K562 (cell line): Measurements from ENCODE around the gene ANKMY2. TPM values are rescaled to one million over a fixed set of nuclear protein-coding genes. Genes with fewer than 3 reads are reported as not detected.

Source experiments
- ARNT ChIP-seq, 2 experiments: fragments of 450-650 bp; IDR thresholded peaks; 2 replicates each; pipeline ENCODE4 v1.6.1; 2016; ENCODE audit warnings: mild to moderate bottlenecking in 1 of 2
- FOXJ2 ChIP-seq: fragments of 200-800 bp; sonication (Bioruptor generic); IDR thresholded peaks from 2 replicates; pipeline ENCODE4 v1.6.1; 2016; ENCODE audit warnings: missing genetic modification characterization, missing compliant biosample characterization
- FUS ChIP-seq: fragments of 200-400 bp; formaldehyde crosslinking; optimal IDR thresholded peaks from 2 replicates; pipeline ENCODE3; 2017; ENCODE audit warnings: low read depth, low read length
- GTF2A2 ChIP-seq: IDR thresholded peaks from 2 replicates; pipeline ENCODE4 v1.6.1; 2016; ENCODE audit warnings: mild to moderate bottlenecking, missing genetic modification characterization, missing compliant biosample characterization
- GTF2B ChIP-seq: IDR thresholded peaks from 2 replicates; pipeline ENCODE4 v1.6.1; 2011; ENCODE audit not compliant: insufficient read length; ENCODE audit errors: extremely low read depth
- HNRNPL ChIP-seq: fragments of 200-400 bp; formaldehyde crosslinking; IDR thresholded peaks from 2 replicates; pipeline ENCODE4 v1.6.1; 2017; ENCODE audit warnings: low read depth, mild to moderate bottlenecking, low read length
- PML ChIP-seq: IDR thresholded peaks from 2 replicates; pipeline ENCODE4 v1.6.1; 2012; ENCODE audit warnings: low read length, inconsistent platforms
- PTTG1 ChIP-seq: fragments of 450-650 bp; IDR thresholded peaks from 2 replicates; pipeline ENCODE4 v1.6.1; 2016; ENCODE audit warnings: low read depth, mild to moderate bottlenecking, missing genetic modification characterization, missing compliant biosample characterization
- RBM14 ChIP-seq: fragments of 200-400 bp; formaldehyde crosslinking; IDR thresholded peaks from 2 replicates; pipeline ENCODE4 v1.6.1; 2018; ENCODE audit warnings: low read depth, mild to moderate bottlenecking, low read length, moderate library complexity, borderline replicate concordance; ENCODE audit not compliant: insufficient read depth
- SMAD4 ChIP-seq: fragments of 250-450 bp; sonication (Bioruptor Pico); conservative IDR thresholded peaks from 2 replicates; pipeline ENCODE4 v1.8.0; 2021; ENCODE audit warnings: inconsistent platforms, mild to moderate bottlenecking, moderate library complexity
- SMARCA4 ChIP-seq: fragments of 450-650 bp; IDR thresholded peaks from 2 replicates; pipeline ENCODE4 v1.6.1; 2016
- TCF7 ChIP-seq: sonication (generic); IDR thresholded peaks from 2 replicates; pipeline ENCODE4 v1.6.1; 2016; ENCODE audit warnings: antibody characterized with exemption, borderline replicate concordance
- ZNF184 ChIP-seq: sonication (generic); formaldehyde crosslinking; IDR thresholded peaks from 2 replicates; pipeline ENCODE4 v1.5.0; 2020; ENCODE audit warnings: missing genetic modification reagents
- ZNF24 ChIP-seq: fragments of 450-650 bp; IDR thresholded peaks from 2 replicates; pipeline ENCODE4 v1.6.1; 2016
- ZNF253 ChIP-seq: fragments of 250-450 bp; sonication (Bioruptor Pico); conservative IDR thresholded peaks from 2 replicates; pipeline ENCODE4 v1.6.1; 2021; ENCODE audit warnings: mild to moderate bottlenecking
- ZNF41 ChIP-seq: fragments of 250-450 bp; sonication (Bioruptor Pico); conservative IDR thresholded peaks from 2 replicates; pipeline ENCODE4 v1.4.0; 2020; ENCODE audit warnings: mild to moderate bottlenecking
- ZNF512 ChIP-seq: IDR thresholded peaks from 2 replicates; pipeline ENCODE4 v1.6.1; 2016; ENCODE audit warnings: missing genetic modification characterization, missing compliant biosample characterization
- ZNF76 ChIP-seq: fragments of 250-450 bp; sonication (Bioruptor Pico); IDR thresholded peaks from 2 replicates; pipeline ENCODE4 v1.4.0; 2020; ENCODE audit warnings: mild to moderate bottlenecking, moderate library complexity, borderline replicate concordance
- polyA plus RNA-seq, 8 experiments: library from polyadenylated mRNA; depleted of rRNA in 4 of 8; stranded (reverse) in 5 of 8; unstranded in 3 of 8; fragments of >200 nt; fragmentation: Nextera tagmentation in 2 of 8; fragmentation: Illumina TruSeq in 1 of 8; extraction: Ambion mirVana in 2 of 8; extraction: Trizol in 1 of 8; gene quantifications; 2 replicates each; pipeline versions ENCODE4 v1.2.1 to v1.2.3, GENCODE V29; 2011 to 2014; ENCODE audit warnings: inconsistent platforms in 1 of 8, missing spikeins in 1 of 8
- total RNA-seq, 7 experiments: library from RNA; depleted of rRNA in 6 of 7; stranded (reverse); fragments of >200 nt in 6 of 7; fragmentation: Illumina TruSeq in 2 of 7; extraction: Trizol in 2 of 7; gene quantifications; 2 replicates each; pipeline versions ENCODE4 v1.2.1 to v1.2.3, GENCODE V29; 2011 to 2021; ENCODE audit warnings: low replicate concordance in 1 of 7
- TF ChIP-seq, protein P1 (sequence below): fragments of 250-450 bp; sonication (Bioruptor Pico); IDR thresholded peaks from 2 replicates; pipeline ENCODE4 v1.8.0; 2022; ENCODE audit warnings: moderate library complexity, mild to moderate bottlenecking, inconsistent platforms
- TF ChIP-seq, protein P2 (sequence below): fragments of 150-350 bp; IDR thresholded peaks from 2 replicates; pipeline ENCODE4 v1.6.1; 2014; ENCODE audit warnings: low read depth, mild to moderate bottlenecking, low read length, borderline replicate concordance
- TF ChIP-seq, protein P3 (sequence below): fragments of 200-800 bp; sonication (Bioruptor generic); IDR thresholded peaks from 2 replicates; pipeline ENCODE4 v1.6.1; 2017; ENCODE audit warnings: missing genetic modification characterization, missing compliant biosample characterization

Gene ANKMY2
- total and polyA plus RNA-seq, 9 of the 15 experiments (the other 6 are each of a cell fraction or from before 2014, with no cell fraction given) = 38.9 to 71.5 (median 48.8) TPM

DNA sequence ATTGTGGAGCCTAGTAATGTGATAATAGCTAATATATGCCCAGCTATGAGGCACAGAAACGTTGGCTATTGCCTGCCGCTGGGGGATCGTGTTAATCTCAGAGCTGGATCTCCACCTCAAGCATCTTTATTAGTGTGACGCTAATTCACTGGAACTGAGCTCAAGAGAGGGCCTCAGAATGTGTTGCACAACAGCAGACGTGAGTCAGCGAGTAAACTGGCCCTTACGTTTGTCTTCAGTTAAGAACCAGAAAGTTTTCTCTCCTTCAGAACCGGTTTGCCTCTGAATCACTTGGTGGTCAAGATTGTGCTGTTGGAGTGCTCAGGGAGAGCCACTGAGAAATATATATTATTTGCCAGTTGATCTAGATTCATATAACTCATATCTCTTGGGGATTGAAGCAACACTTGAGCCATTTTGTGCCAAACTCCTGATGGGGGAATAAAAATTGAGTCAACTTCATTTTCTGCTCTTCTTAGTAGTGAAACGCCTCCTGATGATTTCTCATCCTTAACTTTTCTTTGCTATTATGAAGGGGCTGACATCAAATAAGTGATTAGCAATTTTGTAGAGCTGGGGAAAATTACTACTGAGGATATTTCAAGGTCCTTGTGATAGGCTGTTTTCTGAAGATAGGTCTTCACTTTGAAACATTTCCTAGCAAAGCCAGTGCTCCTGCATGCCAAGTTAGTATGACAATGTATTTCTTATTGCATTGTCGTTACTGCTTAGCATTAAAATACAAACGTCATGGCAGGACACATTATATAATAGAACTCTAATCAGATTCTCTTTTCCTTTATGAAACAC lies 22.7 kb upstream of the ANKMY2 start (continued):
- TF ChIP-seq, protein P1, sequence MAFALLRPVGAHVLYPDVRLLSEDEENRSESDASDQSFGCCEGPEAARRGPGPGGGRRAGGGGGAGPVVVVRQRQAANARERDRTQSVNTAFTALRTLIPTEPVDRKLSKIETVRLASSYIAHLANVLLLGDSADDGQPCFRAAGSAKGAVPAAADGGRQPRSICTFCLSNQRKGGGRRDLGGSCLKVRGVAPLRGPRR (CRISPR knock-in tag) = peak; percentile 79; the same call in 1 of the 2 replicates
- TF ChIP-seq RBM14 = no peak
- TF ChIP-seq, protein P2, sequence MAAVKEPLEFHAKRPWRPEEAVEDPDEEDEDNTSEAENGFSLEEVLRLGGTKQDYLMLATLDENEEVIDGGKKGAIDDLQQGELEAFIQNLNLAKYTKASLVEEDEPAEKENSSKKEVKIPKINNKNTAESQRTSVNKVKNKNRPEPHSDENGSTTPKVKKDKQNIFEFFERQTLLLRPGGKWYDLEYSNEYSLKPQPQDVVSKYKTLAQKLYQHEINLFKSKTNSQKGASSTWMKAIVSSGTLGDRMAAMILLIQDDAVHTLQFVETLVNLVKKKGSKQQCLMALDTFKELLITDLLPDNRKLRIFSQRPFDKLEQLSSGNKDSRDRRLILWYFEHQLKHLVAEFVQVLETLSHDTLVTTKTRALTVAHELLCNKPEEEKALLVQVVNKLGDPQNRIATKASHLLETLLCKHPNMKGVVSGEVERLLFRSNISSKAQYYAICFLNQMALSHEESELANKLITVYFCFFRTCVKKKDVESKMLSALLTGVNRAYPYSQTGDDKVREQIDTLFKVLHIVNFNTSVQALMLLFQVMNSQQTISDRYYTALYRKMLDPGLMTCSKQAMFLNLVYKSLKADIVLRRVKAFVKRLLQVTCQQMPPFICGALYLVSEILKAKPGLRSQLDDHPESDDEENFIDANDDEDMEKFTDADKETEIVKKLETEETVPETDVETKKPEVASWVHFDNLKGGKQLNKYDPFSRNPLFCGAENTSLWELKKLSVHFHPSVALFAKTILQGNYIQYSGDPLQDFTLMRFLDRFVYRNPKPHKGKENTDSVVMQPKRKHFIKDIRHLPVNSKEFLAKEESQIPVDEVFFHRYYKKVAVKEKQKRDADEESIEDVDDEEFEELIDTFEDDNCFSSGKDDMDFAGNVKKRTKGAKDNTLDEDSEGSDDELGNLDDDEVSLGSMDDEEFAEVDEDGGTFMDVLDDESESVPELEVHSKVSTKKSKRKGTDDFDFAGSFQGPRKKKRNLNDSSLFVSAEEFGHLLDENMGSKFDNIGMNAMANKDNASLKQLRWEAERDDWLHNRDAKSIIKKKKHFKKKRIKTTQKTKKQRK = no peak
- TF ChIP-seq, protein P3, sequence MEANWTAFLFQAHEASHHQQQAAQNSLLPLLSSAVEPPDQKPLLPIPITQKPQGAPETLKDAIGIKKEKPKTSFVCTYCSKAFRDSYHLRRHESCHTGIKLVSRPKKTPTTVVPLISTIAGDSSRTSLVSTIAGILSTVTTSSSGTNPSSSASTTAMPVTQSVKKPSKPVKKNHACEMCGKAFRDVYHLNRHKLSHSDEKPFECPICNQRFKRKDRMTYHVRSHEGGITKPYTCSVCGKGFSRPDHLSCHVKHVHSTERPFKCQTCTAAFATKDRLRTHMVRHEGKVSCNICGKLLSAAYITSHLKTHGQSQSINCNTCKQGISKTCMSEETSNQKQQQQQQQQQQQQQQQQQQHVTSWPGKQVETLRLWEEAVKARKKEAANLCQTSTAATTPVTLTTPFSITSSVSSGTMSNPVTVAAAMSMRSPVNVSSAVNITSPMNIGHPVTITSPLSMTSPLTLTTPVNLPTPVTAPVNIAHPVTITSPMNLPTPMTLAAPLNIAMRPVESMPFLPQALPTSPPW = no peak
- TF ChIP-seq ZNF253 (CRISPR knock-in tag) = no peak
- TF ChIP-seq ARNT (IDR thresholded peaks at IDR 0.05) = no peak; a peak in 1 of 4 replicates
- peak; percentile 94 for TF ChIP-seq PTTG1 (tag)
- peak; percentile 56; the same call in 1 of the 2 replicates for TF ChIP-seq ZNF76 (CRISPR knock-in tag)
- no peak for TF ChIP-seq ZNF184 (CRISPR knock-in tag)
- TF ChIP-seq PML = no peak; the same call in 1 of the 2 replicates
- peak; percentile 83 for TF ChIP-seq GTF2A2 (tag)
- peak; percentile 90 for TF ChIP-seq SMARCA4
- TF ChIP-seq ZNF512 (tag) = no peak
- TF ChIP-seq ZNF41 (CRISPR knock-in tag) = peak; percentile 88
- no peak for TF ChIP-seq GTF2B
- no peak for TF ChIP-seq TCF7
- TF ChIP-seq FUS = no peak
- peak; percentile 92 for TF ChIP-seq SMAD4 (CRISPR knock-in tag)
- no peak for TF ChIP-seq FOXJ2
- TF ChIP-seq ZNF24 = no peak; the same call in 1 of the 2 replicates
- TF ChIP-seq HNRNPL = no peak
